GM18498 (cell line): Measurements from ENCODE around the gene TMEM161B.
"Not testable (repeated sequence)": the region's sequence is repeated elsewhere in the genome, so short reads cannot be mapped to it uniquely, and the experiment has no call there.

Experiments used
- ATAC-seq: cut with Tn5 transposase; IDR thresholded peaks from one replicate; pipeline ENCODE4 v1.9.1; 2021; ENCODE audit warnings: mild to moderate bottlenecking, moderate library complexity; ENCODE audit not compliant: unreplicated experiment

TMEM161B gene

DNA sequence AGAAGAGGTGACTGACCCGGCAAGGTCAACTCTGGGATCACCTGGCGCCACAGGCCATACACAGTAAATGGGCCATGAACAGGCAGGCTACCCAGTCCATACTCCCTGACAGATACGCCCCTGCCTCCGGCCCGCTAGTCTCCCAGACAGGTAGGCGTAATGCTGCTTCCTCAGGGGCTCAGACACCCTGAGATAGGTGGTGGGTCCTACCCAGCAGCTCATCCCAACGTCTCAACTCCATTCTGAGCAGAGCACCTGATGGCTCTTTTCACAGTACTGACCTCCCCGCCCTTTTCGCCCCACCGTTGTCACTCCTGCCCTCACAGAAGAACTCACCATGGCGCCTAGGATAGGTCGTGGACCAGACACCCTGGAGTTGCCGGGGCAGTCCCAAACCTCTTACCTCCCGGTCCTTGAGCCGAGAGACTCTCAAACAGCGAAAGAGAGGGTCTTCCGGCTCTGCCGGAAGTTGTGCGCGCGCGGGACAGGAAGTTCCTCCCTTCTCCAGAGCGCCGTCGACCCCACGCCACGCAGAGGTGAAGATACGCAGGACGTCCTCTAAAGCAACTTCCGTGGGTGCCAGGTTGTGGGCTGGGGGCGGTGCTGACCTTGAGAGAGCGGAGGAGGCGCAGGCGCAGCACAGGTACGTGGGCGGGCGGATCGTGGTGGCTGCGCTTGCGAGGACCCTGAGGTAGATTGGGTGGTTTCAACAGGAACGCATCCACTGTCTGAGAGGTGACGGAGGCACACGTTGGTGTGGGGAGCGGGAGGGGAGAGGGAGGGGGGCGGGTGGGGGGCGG, at the start of gene TMEM161B:
Gene TMEM161B (minus strand): TSS at position 461 of the 800 bp plus-strand sequence. CDS start 122 bp downstream, at position 339.
- ATAC-seq, result peak; percentile 99

GRCh38 chr5:88304356-88304755, 35.7 kb upstream of the TMEM161B start:
- no peak for ATAC-seq

DNA sequence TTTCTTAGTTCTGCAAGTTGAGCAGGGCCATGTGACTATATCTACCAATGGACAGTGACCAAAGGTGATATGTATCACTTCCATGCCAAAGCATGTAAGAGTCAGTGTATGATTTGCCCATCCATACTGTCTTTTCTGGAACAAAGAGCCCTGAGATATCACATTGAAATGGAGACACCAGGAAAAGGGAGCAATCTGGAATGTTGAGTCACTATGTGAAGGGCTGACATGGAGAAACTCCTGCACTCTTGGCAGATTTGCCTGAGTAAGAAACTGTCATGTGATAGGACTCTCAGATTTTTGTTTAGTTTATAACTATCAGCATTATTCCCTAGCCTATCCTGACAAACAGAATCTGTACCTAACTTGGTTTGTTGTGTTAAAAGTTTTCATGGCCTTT, 29.8 kb upstream of the TMEM161B start:
- no peak for ATAC-seq

DNA sequence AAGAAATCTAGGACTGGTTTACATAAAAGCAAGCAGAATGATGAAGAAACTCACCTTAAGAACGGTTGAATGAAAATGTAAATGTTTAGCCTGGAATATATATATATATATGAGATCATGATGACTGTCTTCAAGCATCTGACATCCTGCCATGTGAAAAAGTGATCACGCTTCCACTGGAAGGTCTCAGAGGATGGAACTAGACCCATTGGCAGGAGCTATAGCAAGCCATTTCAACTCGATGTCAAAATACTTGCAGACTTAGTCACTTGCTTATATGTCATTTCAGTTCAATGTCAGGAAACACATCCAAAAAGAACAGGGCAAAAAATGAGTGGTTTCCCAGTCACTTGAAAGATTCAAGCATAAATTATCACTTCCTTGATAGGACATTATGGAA, 22.2 kb upstream of the TMEM161B start:
- ATAC-seq, result no peak

GRCh38 chr5:88288528-88289197, 20.0 kb upstream of the TMEM161B start:
- ATAC-seq, result no peak

GRCh38 chr5:88287846-88288527, 19.3 kb upstream of the TMEM161B start:
- ATAC-seq, result no peak

DNA sequence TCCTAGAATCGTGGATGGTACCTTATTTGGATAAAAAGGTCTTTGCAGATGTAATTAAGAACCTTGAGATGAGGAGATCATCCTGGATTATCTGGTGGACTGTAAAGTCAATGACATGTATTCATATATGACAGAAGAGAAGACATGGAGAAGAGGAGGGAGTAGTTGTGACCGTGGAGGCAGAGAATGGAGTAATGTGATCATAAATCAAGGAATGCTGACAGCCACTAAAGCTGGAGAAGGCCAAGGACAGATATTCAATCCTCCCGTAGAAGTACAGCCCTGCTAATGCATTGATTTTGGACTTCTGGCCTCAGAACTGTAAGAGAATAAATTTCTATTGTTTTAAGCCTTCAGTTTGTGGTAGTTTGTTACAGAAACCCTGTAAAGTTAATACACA, 18.7 kb upstream of the TMEM161B start:
- no peak for ATAC-seq

GRCh38 chr5:88283690-88284089, 15.0 kb upstream of the TMEM161B start:
- no peak for ATAC-seq

- ATAC-seq, result no peak
Measured at GRCh38 chr5:88281322-88281721, 12.7 kb upstream of the TMEM161B start.

DNA sequence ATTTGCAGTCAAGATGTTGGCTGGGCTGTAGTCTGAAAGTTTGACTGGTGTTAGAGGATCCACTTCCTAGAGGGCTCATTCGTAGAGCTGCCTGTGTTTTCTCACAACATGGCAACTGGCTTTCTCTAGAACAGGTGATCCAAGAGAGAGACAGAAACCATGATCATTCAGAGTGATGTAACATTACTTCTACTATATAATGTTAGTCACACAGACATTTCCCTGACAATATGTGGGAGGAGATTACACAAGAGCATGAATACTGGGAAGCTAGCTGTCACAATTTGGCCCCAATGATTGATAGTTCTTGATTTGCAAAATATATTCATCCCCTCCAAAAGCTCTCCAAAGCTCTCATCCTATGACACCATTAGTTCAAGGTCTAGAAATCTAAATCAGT, 10.9 kb upstream of the TMEM161B start:
- ATAC-seq, result no peak

DNA sequence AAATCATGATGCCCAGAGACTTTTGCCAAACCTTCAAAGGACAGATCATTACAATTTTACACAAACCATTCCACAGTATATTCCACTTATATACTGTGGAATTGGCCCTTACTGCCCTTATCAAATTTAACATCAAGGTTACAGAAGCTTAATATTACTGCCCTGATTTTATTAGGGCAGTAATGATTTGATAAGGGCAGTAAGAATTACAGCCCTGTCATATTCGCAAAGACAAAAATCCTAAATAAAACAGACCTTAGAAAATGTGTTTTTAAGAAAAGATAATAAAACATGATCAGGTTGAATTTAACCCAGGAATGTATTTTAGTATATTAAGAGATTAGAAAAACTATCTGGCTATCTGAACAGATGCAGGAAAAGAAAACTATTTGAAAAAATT, 7.7 kb upstream of the TMEM161B start:
- no peak for ATAC-seq

DNA sequence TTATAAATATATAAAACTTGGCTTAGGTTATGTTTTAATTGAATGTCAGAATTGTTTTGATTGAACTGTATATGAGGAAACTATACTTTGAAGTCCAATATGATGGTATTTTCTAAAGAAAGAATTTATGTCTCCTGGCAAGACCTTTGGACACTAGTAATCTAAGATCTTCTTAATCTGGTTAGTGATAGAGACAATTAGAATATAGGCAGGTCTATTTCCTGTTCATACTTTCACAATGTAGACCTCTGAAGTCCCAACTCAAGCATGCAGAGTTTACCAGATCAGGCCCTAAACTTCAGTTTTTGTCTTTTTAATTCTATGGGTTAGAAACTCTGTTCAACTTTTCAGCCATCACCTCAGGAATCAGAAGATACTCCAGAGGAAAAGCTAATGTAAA, 6.9 kb upstream of the TMEM161B start:
- ATAC-seq, result no peak

- ATAC-seq, result peak; percentile 17
Measured at GRCh38 chr5:88269222-88269771, 652 bp upstream of the TMEM161B start.

DNA sequence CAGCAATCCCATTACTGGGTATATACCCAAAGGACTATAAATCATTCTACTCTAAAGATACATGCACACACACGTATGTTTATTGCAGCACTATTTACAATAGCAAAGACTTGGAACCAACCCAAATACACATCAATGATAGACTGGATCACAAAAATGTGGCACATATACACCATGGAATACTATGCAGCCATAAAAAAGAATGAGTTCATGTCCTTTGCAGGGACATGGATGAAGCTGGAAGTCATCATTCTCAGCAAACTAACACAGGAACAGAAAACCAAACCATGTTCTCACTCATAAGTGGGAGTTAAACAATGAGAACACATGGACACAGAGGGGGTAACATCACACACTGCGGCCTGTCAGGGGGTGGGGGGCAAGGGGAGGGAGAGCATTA, 4.1 kb downstream of the TMEM161B start:
- ATAC-seq, result not testable (repeated sequence)

DNA sequence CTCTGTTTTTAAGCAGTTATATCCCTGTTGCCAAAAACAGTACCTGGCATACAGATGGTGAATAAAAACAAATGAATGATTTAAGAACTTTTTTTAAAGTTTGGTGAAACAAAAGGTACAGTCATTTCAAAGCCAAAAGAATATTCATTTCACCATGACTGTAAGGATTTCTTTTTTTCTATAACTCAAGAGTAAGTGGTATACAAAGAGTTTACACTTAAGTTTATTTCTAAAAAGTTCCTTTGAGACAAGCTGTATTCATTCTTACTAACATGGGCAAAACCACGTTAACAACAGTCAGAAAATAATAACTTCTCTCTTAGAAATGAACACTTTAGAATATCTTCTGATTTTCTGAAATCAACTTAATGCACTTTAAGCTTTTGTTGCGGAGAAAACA, 5.3 kb downstream of the TMEM161B start:
- ATAC-seq, result no peak

GRCh38 chr5:88262116-88262515, 6.5 kb downstream of the TMEM161B start:
- ATAC-seq, result no peak

- no peak for ATAC-seq
Measured at GRCh38 chr5:88258636-88259035, 10.0 kb downstream of the TMEM161B start.

GRCh38 chr5:88256872-88257271, 11.8 kb downstream of the TMEM161B start:
- ATAC-seq, result no peak

DNA sequence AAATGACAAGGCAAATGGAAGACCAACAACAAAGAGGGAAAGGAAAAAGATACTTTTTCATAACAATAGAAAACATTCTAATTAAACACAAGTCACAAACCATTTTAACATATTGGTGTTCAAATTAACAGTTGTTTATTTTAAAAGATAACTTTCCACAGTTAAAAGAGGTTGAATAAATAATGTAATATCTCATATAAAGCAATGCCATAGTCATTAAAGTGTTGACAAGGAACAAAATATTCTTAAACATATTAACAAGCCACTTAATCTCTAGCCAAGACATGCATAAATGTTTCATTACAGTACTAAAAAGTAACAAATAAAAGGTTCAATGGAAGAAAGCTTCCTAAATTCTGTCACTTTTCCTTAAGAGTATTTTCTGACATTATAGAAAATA, 12.6 kb downstream of the TMEM161B start:
- no peak for ATAC-seq

GRCh38 chr5:88254320-88254719, 14.3 kb downstream of the TMEM161B start:
- ATAC-seq, result no peak

GRCh38 chr5:88251048-88251711, 17.5 kb downstream of the TMEM161B start:
- ATAC-seq, result no peak
